Central memory CD8-positive, alpha-beta T cell (primary cell): ENCODE data around the gene RANBP3.

ENCODE experiments used
- ATAC-seq: fragments of 150-1000 bp; cut with Tn5 transposase; replicated peaks from 2 replicates; pipeline ENCODE4 v1.10.0; 2022; ENCODE audit warnings: mild to moderate bottlenecking, moderate FRiP score, moderate number of reproducible peaks; ENCODE audit not compliant: poor library complexity, severe bottlenecking; ENCODE audit errors: extremely low read depth
- DNase-seq, 2 donors: peaks; one replicate each; pipeline ENCODE4 v3.0.0; 2021; ENCODE audit warnings: low spot score in 2 of 2
- H3K27ac Mint-ChIP-seq: one replicate; pipeline ENCODE4 v1.8.0; 2022; ENCODE audit warnings: low read depth, mild to moderate bottlenecking, moderate library complexity, mixed read lengths
- H3K27me3 Mint-ChIP-seq: one replicate; pipeline ENCODE4 v1.8.0; 2022; ENCODE audit warnings: mixed read lengths
- H3K36me3 Mint-ChIP-seq: one replicate; pipeline ENCODE4 v1.8.0; 2022; ENCODE audit warnings: mild to moderate bottlenecking, moderate library complexity, mixed read lengths; ENCODE audit not compliant: insufficient read depth
- H3K4me1 Mint-ChIP-seq: one replicate; pipeline ENCODE4 v1.8.0; 2022; ENCODE audit warnings: mixed read lengths
- H3K4me3 Mint-ChIP-seq: one replicate; pipeline ENCODE4 v1.8.0; 2022; ENCODE audit warnings: mild to moderate bottlenecking, moderate library complexity, mixed read lengths
- H3K9me3 Mint-ChIP-seq: one replicate; pipeline ENCODE4 v1.8.0; 2022; ENCODE audit warnings: mixed read lengths

Gene RANBP3

DNA sequence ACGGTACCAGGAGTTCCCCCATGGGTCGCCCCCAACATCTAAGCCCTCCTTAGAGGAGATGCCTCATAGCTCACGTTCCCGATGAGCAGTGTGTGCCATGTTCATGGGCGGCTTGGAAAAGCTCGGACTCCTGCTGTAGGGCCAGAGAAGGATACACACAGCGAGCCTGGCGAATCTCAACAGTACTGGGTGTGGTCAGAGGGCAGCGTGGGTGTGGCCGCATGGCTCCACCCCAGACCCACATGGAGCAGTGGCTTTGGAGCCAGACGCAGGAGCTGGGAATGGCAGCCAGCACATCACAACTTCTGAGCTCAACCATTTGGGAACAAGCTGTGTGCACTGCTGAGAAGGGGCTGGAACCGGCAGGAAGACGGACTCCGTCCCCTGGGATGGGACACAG, 48.3 kb downstream of the RANBP3 start:
- DNase-seq, result no peak
- Mint-ChIP-seq H3K4me3 (no peak overlapping the region), H3K27ac (no peak overlapping the region), H3K36me3 (peaks cover 27% of the 10 kb centered on the region), H3K27me3 (no peaks in the 10 kb centered on the region), H3K4me1 (peaks cover 3% of the 10 kb centered on the region), H3K9me3 (no peaks in the 10 kb centered on the region)
- ATAC-seq, result no peak

DNA sequence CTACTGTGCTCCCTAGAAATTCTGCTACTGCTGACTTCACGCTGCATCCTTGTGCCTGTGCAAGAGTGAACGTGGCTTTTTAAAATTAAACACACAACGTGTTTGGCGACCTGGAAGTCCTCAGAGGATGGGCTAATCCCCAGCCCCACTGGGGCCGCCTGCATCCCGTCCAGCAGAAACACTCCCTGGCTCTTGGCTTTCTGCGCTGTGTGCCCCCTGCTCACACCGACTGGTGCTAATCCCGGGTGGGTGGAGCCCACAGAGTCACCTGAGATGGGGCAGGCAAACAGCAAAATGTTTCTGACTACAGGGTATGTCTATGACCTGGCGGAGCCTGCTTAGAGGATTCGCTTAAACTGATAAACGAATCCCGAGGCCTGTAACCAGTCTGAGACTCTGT, 48.8 kb downstream of the RANBP3 start:
- H3K4me1 Mint-ChIP-seq, result no peaks in the 10 kb centered on the region
- H3K36me3 Mint-ChIP-seq, result peaks cover 27% of the 10 kb centered on the region
- no peaks in the 10 kb centered on the region for H3K9me3 Mint-ChIP-seq
- ATAC-seq, result no peak
- no peak overlapping the region for H3K4me3 Mint-ChIP-seq
- no peak for DNase-seq
- H3K27ac Mint-ChIP-seq, result no peak overlapping the region
- no peaks in the 10 kb centered on the region for H3K27me3 Mint-ChIP-seq

DNA sequence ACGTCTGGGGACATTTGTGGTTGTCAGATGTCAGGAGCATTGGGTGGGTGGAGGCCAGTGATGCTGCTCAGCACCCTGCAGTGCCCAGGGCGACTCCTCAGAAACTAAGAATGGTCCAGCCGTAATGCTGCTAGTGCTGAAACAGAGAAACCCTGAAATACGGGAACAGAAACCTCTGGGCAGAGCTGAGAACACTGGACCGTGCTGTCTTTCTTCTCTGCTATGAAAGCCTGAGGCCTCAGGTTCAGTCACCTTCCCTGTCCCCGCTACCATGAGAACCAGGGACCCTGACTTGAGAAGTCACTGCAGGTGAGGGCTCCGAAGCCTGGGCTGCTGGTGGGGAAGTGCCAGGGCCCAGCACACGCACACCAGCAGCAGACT, 50.5 kb downstream of the RANBP3 start:
- Mint-ChIP-seq H3K27me3 (no peaks in the 10 kb centered on the region), H3K4me3 (no peak overlapping the region), H3K27ac (no peak overlapping the region), H3K36me3 (peaks cover 39% of the 10 kb centered on the region), H3K9me3 (no peaks in the 10 kb centered on the region), H3K4me1 (no peaks in the 10 kb centered on the region)
- DNase-seq (no peak), ATAC-seq (no peak)

DNA sequence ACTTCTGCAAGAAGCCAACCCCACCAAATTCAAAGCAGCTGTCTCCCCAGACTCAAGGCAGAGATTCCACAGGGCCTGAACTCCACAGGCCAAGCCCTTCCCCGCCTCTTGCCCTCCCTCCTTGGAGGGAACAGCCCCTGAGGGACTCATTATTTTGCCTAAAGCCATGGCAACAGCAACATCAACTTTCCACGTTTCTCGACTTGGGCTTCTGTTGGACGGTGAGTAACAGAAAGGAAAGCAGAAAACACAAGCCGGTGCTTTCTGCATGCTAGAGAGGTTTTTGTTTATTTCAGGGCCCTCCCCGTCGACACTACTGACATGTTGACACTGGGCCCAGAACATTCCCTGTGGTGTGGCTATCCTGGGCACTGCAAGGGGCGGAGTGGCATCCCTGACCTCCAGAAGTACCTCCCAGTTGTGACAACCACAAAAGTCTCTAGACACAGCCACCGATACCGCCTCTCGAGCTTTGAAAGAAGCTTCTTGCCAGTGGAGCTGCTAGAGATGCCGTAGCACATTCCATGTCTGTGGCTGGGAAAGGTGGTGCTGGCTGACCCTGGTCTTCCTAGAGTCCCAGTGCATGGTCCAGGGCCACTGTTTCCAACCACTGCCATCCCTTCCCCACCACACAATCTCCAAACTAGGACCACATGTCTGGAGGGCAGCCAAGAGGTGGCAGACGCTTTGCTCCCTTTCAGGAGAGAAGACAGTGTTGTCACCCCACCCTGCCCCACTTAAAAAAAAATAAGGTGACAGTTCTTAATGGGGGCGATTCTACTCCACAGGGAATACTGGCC, 51.1 kb downstream of the RANBP3 start:
- Mint-ChIP-seq H3K27me3 (no peaks in the 10 kb centered on the region), H3K36me3 (peaks cover 40% of the 10 kb centered on the region), H3K27ac (no peak overlapping the region), H3K9me3 (no peaks in the 10 kb centered on the region), H3K4me3 (no peak overlapping the region), H3K4me1 (no peaks in the 10 kb centered on the region)
- no peak for ATAC-seq
- no peak for DNase-seq

DNA sequence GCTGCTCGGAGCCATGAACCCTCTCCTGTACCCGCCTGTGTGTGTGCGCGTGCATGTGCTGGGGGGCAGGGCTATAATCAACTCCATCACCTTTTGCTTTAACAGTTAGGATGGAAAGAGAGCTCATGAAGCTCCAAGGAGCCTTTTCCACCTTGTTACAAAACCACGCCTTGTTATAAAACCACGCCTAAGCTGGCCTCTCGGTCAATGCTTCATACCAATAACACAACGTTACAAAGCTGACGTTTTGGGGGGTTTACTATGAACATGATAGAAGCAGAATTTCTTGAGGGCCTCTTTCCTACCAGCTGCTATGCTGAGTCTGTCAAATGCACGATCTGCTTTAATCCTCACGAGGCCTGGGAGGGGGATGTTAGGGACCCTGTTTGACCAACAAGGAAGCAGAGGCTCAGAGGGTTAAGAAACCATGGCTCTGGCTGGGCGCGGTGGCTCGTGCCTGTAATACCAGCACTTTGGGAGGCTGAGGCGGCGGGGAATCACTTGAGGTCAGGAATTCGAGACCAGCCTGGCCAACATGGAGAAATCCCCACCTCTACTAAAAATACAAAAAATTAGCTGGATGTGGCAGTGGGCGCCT, 52.0 kb downstream of the RANBP3 start:
- ATAC-seq (no peak), DNase-seq (no peak)
- peaks cover 38% of the 10 kb centered on the region for H3K36me3 Mint-ChIP-seq
- no peak overlapping the region for H3K4me3 Mint-ChIP-seq
- no peak overlapping the region for H3K27ac Mint-ChIP-seq
- H3K4me1 Mint-ChIP-seq, result no peaks in the 10 kb centered on the region
- H3K27me3 Mint-ChIP-seq, result no peaks in the 10 kb centered on the region
- no peaks in the 10 kb centered on the region for H3K9me3 Mint-ChIP-seq

DNA sequence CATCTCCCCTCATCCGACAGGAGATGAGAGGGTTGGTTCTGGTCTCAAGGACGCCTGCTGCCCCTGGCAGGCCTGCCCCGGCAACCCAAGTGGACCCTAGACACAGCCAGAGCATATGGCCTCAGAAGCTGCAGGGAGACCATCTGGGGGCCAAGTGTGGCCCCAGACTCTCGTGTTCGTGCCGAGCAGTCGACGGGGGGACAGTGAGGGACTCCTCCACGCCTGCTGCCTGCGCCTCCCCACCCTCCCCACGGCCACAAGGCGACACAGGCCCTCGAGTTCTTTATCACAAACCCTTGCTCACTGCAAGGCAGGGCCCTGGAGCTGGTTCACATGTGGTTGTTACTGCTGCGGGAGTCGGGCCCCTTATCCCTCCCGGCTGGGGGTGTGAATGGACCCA, 54.6 kb downstream of the RANBP3 start:
- Mint-ChIP-seq H3K4me1 (no peaks in the 10 kb centered on the region), H3K9me3 (no peaks in the 10 kb centered on the region), H3K27me3 (no peaks in the 10 kb centered on the region), H3K27ac (no peak overlapping the region), H3K4me3 (no peak overlapping the region), H3K36me3 (peaks cover 53% of the 10 kb centered on the region)
- DNase-seq (no peak), ATAC-seq (no peak)

DNA sequence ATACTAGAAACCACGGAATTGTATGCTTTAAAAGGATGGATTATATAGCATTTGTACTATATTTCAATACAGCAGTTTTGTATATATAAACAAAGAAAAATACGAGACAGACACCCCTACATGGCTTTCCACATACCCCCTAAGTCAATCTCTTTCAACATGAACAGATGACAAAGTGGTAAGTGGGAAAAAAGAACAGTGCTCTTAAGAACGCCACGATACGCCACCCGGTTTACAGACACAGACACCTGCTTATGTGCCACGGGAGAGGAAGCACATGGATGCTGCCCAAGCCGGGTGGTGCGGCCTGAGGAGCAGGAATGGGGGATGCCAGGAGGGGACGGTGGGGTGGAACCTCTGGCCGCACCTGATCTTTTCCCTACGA, 55.8 kb downstream of the RANBP3 start:
- no peak overlapping the region for H3K27ac Mint-ChIP-seq
- H3K4me3 Mint-ChIP-seq, result no peak overlapping the region
- H3K4me1 Mint-ChIP-seq, result no peaks in the 10 kb centered on the region
- H3K27me3 Mint-ChIP-seq, result no peaks in the 10 kb centered on the region
- ATAC-seq (no peak), DNase-seq (no peak)
- H3K9me3 Mint-ChIP-seq, result no peaks in the 10 kb centered on the region
- peaks cover 46% of the 10 kb centered on the region for H3K36me3 Mint-ChIP-seq

DNA sequence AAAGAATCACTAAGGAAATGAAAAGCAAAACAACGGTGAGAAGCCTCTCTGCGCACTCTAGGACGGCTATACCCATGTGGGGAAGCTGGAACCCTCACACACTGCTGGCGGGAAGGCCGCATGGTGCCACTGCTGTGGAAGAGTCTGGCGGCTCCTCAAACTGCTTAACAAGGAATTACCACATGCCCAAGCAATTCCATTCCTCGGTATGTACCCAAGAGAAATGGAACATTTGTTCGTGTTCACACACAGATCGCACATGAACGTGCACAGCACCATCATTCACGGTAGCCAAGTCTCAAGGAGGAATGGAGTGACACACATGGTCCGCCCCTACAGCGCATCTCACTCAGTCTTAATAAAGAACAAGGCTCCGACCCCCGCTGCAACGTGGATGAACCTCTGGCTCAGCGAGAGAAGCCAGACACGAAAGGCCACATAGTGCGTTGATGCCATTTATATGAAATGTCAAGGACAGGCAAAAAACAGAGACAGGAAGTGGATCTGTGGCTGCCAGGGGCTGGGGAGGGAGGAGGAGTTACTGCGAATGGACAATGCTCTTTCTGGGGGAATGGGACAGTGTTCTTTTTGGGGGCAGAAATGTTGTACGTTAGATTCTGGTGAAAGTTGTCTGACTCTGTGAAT, 56.3 kb downstream of the RANBP3 start:
- H3K36me3 Mint-ChIP-seq, result peaks cover 48% of the 10 kb centered on the region
- H3K27me3 Mint-ChIP-seq, result no peaks in the 10 kb centered on the region
- no peaks in the 10 kb centered on the region for H3K4me1 Mint-ChIP-seq
- H3K27ac Mint-ChIP-seq, result no peak overlapping the region
- no peak overlapping the region for H3K4me3 Mint-ChIP-seq
- DNase-seq (no peak), ATAC-seq (no peak)
- no peaks in the 10 kb centered on the region for H3K9me3 Mint-ChIP-seq

DNA sequence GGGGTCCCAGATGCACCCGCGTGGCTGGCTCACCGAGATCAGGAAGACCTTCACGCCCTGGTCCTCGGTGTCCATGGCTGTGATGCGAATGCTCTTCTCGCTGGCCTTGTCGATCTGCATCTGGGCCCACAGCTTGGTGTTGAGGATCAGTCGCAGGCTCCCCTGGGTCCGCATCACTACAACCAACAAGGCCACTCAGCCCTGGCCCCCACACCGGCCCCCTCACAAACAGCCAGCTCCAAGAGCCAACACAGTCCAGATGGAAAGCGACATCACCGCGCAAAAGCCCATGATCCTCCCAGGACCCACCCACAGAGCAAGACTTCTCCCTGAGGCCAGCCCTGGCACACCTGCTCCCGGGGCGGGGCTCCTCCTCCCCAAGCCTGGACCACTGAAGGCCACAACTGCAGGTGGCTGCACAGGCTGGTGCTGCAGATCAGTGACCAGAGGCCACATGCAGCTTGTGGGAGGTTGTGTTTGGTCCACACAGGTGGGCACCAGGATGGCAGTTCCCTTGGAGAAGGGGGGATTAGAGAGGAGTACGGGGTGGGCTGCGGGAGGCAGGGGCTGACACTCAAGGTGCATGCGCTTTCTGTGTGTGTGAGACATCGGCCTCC, 59.4 kb downstream of the RANBP3 start:
- ATAC-seq (no peak), DNase-seq (no peak)
- Mint-ChIP-seq H3K27me3 (no peaks in the 10 kb centered on the region), H3K4me1 (no peaks in the 10 kb centered on the region), H3K9me3 (no peaks in the 10 kb centered on the region), H3K4me3 (no peak overlapping the region), H3K36me3 (peaks cover 44% of the 10 kb centered on the region), H3K27ac (no peak overlapping the region)

DNA sequence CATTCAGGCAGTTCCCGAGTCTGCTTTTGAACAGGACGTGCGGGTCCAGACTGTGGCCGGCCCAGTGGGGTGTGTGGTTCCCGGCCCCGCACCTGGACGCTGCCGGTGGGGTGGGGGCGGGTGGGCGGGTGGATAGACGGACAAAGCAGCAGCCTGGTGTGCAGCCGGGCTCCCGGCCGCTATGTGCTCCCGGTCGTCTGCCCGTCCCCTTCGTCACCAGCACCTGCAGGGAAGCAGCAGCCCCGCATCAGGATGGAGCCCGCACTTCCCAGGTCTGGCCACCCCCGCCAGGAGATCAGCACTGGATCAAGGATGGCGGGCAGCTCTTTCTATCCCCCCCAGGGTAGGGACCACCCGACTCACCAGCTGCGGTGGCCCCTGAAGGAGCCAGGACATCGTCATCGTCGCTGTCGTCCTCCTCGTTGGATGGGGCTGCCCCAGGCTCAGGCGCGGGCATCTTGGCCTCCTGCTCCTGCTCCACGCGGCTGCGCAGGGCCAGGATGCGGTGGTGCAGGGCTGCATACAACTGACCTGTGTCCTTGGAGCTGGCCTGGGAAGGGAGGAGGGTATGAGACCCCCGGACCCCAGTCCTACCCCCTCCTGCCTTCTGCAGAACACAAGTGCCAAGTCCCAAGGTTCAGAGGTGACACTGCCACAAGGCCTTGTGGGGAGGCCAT, 60.4 kb downstream of the RANBP3 start:
- Mint-ChIP-seq H3K4me3 (no peak overlapping the region), H3K27ac (no peak overlapping the region), H3K36me3 (peaks cover 34% of the 10 kb centered on the region), H3K4me1 (no peaks in the 10 kb centered on the region), H3K27me3 (no peaks in the 10 kb centered on the region), H3K9me3 (no peaks in the 10 kb centered on the region)
- no peak for ATAC-seq
- DNase-seq, result no peak

DNA sequence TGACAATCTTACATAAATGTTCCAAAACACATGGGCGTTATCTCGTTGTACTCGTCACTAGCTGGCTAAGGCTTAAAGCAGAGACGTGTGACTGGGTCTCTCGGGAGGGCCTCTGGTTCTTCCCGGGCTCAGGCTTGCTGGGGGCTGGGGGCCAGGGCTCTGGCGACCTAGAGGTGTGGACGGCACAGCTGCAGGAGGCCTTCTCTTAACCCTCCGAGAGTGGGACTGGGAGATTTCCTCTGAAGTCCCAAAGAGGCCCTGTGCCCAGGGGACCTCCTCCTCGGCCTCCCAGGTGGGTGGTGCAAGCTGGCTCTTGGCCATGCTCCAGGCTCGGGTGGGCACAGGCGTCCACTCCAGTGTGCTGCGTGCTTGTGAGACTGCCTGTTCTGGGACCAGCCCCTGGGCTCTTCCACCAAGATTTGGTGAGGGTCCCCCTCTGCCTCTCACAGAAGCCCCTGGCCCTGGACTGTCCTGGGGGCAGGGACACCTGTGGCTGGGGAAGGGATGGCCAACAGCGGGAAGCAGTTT, 61.7 kb downstream of the RANBP3 start:
- ATAC-seq (no peak), DNase-seq (no peak)
- peaks cover 29% of the 10 kb centered on the region for H3K36me3 Mint-ChIP-seq
- no peaks in the 10 kb centered on the region for H3K27me3 Mint-ChIP-seq
- H3K4me1 Mint-ChIP-seq, result no peaks in the 10 kb centered on the region
- peak overlapping the region; percentile 53 for H3K27ac Mint-ChIP-seq
- no peak overlapping the region for H3K4me3 Mint-ChIP-seq
- H3K9me3 Mint-ChIP-seq, result no peaks in the 10 kb centered on the region

DNA sequence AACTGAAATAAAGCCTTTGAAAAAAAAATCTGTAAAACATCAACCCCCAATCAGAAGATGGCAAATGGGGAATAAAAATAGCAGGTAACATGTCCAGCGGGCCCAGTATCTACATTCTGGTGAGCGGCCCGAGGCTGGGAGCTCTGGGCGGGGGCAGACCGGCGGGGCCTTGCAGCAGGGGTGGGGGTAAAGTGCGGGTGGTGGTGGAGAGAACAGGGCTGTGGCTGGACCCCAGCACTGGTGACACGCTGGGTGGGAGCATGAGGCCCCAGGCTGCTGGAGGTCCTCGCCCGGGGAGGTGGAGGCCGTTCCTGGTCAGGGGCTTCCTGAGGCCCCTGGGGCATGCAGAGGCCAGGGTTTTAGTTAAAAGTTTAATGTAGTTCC, 62.2 kb downstream of the RANBP3 start:
- peak overlapping the region; percentile 53 for H3K27ac Mint-ChIP-seq
- H3K36me3 Mint-ChIP-seq, result peaks cover 30% of the 10 kb centered on the region
- no peaks in the 10 kb centered on the region for H3K4me1 Mint-ChIP-seq

More for the DNA sequence above, 62.2 kb downstream of the RANBP3 start:
- H3K9me3 Mint-ChIP-seq, result no peaks in the 10 kb centered on the region
- no peak for DNase-seq
- no peak for ATAC-seq
- no peaks in the 10 kb centered on the region for H3K27me3 Mint-ChIP-seq
- H3K4me3 Mint-ChIP-seq, result no peak overlapping the region
